Stimulated activated memory B cell treated with anti-CD40 and anti-IgM and Interleukin-4, amounts not matched to agents 10 μg/mL and 1 μg/mL and 100 μg/mL, for 72 hours (primary cell): ENCODE measurements around the gene DRAM2.
A peak's percentile ranks its signal among the peaks of the same experiment; 100 is the strongest.
"Not testable (repeated sequence)": the region's sequence is repeated elsewhere in the genome, so short reads cannot be mapped to it uniquely, and the experiment has no call there.

Experiments
- ATAC-seq: fragments of 150-1000 bp; cut with Tn5 transposase; 2 replicates; pipeline ENCODE4 v1.10.0; 2021
- H3K27ac Mint-ChIP-seq: one replicate; pipeline ENCODE4 v1.8.0; 2022; ENCODE audit warnings: mild to moderate bottlenecking, mixed read lengths
- H3K27me3 Mint-ChIP-seq: one replicate; pipeline ENCODE4 v1.8.0; 2022; ENCODE audit warnings: mixed read lengths
- H3K36me3 Mint-ChIP-seq: one replicate; pipeline ENCODE4 v1.8.0; 2022; ENCODE audit warnings: mixed read lengths
- H3K4me1 Mint-ChIP-seq: one replicate; pipeline ENCODE4 v1.8.0; 2022; ENCODE audit warnings: mixed read lengths
- H3K4me3 Mint-ChIP-seq: one replicate; pipeline ENCODE4 v1.8.0; 2022; ENCODE audit warnings: mild to moderate bottlenecking, moderate library complexity, mixed read lengths
- H3K9me3 Mint-ChIP-seq: one replicate; pipeline ENCODE4 v1.8.0; 2022; ENCODE audit warnings: mixed read lengths

The DRAM2 gene

GRCh38 chr1:111127923-111128643, 11.8 kb downstream of the DRAM2 start:
- Mint-ChIP-seq H3K36me3 (peaks cover 64% of the 10 kb centered on the region), H3K27me3 (no peaks in the 10 kb centered on the region), H3K4me3 (peak overlapping the region; percentile 67), H3K4me1 (peaks cover 73% of the 10 kb centered on the region), H3K27ac (peak overlapping the region; percentile 96), H3K9me3 (peaks cover 7% of the 10 kb centered on the region)
- ATAC-seq = peak; percentile 98

- peaks cover 65% of the 10 kb centered on the region for H3K36me3 Mint-ChIP-seq
- ATAC-seq = no peak
- no peak overlapping the region for H3K4me3 Mint-ChIP-seq
- peaks cover 69% of the 10 kb centered on the region for H3K4me1 Mint-ChIP-seq
- no peaks in the 10 kb centered on the region for H3K27me3 Mint-ChIP-seq
- H3K27ac Mint-ChIP-seq = peak overlapping the region; percentile 96
- H3K9me3 Mint-ChIP-seq = peaks cover 7% of the 10 kb centered on the region
These were observed 13.5 kb downstream of the DRAM2 start for GRCh38 chr1:111126354-111126753.

GRCh38 chr1:111116496-111116895, 23.4 kb downstream of the DRAM2 start:
- no peaks in the 10 kb centered on the region for H3K9me3 Mint-ChIP-seq
- peaks cover 49% of the 10 kb centered on the region for H3K36me3 Mint-ChIP-seq

GRCh38 chr1:111110197-111110899, 29.5 kb downstream of the DRAM2 start:
- peaks cover 8% of the 10 kb centered on the region for H3K9me3 Mint-ChIP-seq
- H3K27me3 Mint-ChIP-seq = no peaks in the 10 kb centered on the region

More at GRCh38 chr1:111116496-111116895, 23.4 kb downstream of the DRAM2 start:
- H3K27ac Mint-ChIP-seq = no peak overlapping the region
- no peak overlapping the region for H3K4me3 Mint-ChIP-seq
- H3K4me1 Mint-ChIP-seq = peaks cover 12% of the 10 kb centered on the region
- no peak for ATAC-seq
- no peaks in the 10 kb centered on the region for H3K27me3 Mint-ChIP-seq

GRCh38 chr1:111104981-111105380, 34.9 kb downstream of the DRAM2 start:
- Mint-ChIP-seq H3K4me3 (no peak overlapping the region), H3K9me3 (peaks cover 25% of the 10 kb centered on the region), H3K27ac (no peak overlapping the region), H3K36me3 (peaks cover 69% of the 10 kb centered on the region), H3K4me1 (no peaks in the 10 kb centered on the region), H3K27me3 (no peaks in the 10 kb centered on the region)
- ATAC-seq = no peak

More at GRCh38 chr1:111110197-111110899, 29.5 kb downstream of the DRAM2 start:
- Mint-ChIP-seq H3K4me3 (no peak overlapping the region), H3K36me3 (peaks cover 56% of the 10 kb centered on the region), H3K27ac (no peak overlapping the region), H3K4me1 (peaks cover 11% of the 10 kb centered on the region)
- no peak for ATAC-seq

- ATAC-seq = no peak
- no peaks in the 10 kb centered on the region for H3K27me3 Mint-ChIP-seq
- peaks cover 71% of the 10 kb centered on the region for H3K36me3 Mint-ChIP-seq
- no peaks in the 10 kb centered on the region for H3K4me1 Mint-ChIP-seq
- peaks cover 33% of the 10 kb centered on the region for H3K9me3 Mint-ChIP-seq
- no peak overlapping the region for H3K4me3 Mint-ChIP-seq
- H3K27ac Mint-ChIP-seq = no peak overlapping the region
These were observed 37.8 kb downstream of the DRAM2 start for GRCh38 chr1:111101854-111102642.

GRCh38 chr1:111099289-111099688, 40.6 kb downstream of the DRAM2 start:
- H3K4me3 Mint-ChIP-seq = no peak overlapping the region
- no peak overlapping the region for H3K27ac Mint-ChIP-seq
- H3K4me1 Mint-ChIP-seq = no peaks in the 10 kb centered on the region
- no peaks in the 10 kb centered on the region for H3K27me3 Mint-ChIP-seq
- H3K9me3 Mint-ChIP-seq = peaks cover 38% of the 10 kb centered on the region
- no peak for ATAC-seq
- H3K36me3 Mint-ChIP-seq = peaks cover 66% of the 10 kb centered on the region

GRCh38 chr1:111097356-111098099, 42.4 kb downstream of the DRAM2 start:
- H3K27ac Mint-ChIP-seq = no peak overlapping the region
- H3K9me3 Mint-ChIP-seq = peaks cover 41% of the 10 kb centered on the region
- no peaks in the 10 kb centered on the region for H3K27me3 Mint-ChIP-seq
- no peak for ATAC-seq
- H3K4me1 Mint-ChIP-seq = no peaks in the 10 kb centered on the region
- H3K36me3 Mint-ChIP-seq = peaks cover 64% of the 10 kb centered on the region
- H3K4me3 Mint-ChIP-seq = no peak overlapping the region

GRCh38 chr1:111095421-111095820, 44.5 kb downstream of the DRAM2 start:
- Mint-ChIP-seq H3K36me3 (peaks cover 51% of the 10 kb centered on the region), H3K9me3 (peaks cover 32% of the 10 kb centered on the region)
- not testable (repeated sequence) for H3K27me3 Mint-ChIP-seq, H3K27ac Mint-ChIP-seq, H3K4me1 Mint-ChIP-seq, H3K4me3 Mint-ChIP-seq, ATAC-seq

GRCh38 chr1:111089638-111090037, 50.3 kb downstream of the DRAM2 start:
- peaks cover 13% of the 10 kb centered on the region for H3K4me1 Mint-ChIP-seq
- H3K27ac Mint-ChIP-seq = no peak overlapping the region
- H3K4me3 Mint-ChIP-seq = no peak overlapping the region
- ATAC-seq = no peak
- H3K27me3 Mint-ChIP-seq = no peaks in the 10 kb centered on the region
- peaks cover 26% of the 10 kb centered on the region for H3K36me3 Mint-ChIP-seq
- peaks cover 16% of the 10 kb centered on the region for H3K9me3 Mint-ChIP-seq

- peaks cover 19% of the 10 kb centered on the region for H3K36me3 Mint-ChIP-seq
- no peak for ATAC-seq
- peaks cover 15% of the 10 kb centered on the region for H3K9me3 Mint-ChIP-seq
- no peak overlapping the region for H3K27ac Mint-ChIP-seq
- H3K4me1 Mint-ChIP-seq = peaks cover 33% of the 10 kb centered on the region
- H3K27me3 Mint-ChIP-seq = no peaks in the 10 kb centered on the region
- H3K4me3 Mint-ChIP-seq = no peak overlapping the region
These were observed 54.2 kb downstream of the DRAM2 start for GRCh38 chr1:111085676-111086075.

- Mint-ChIP-seq H3K9me3 (peaks cover 15% of the 10 kb centered on the region), H3K36me3 (peaks cover 19% of the 10 kb centered on the region), H3K27ac (no peak overlapping the region), H3K4me3 (no peak overlapping the region), H3K4me1 (peaks cover 32% of the 10 kb centered on the region), H3K27me3 (no peaks in the 10 kb centered on the region)
- ATAC-seq = no peak
These were observed 54.9 kb downstream of the DRAM2 start for GRCh38 chr1:111084999-111085398.

- Mint-ChIP-seq H3K4me3 (no peak overlapping the region), H3K9me3 (peaks cover 16% of the 10 kb centered on the region), H3K27me3 (no peaks in the 10 kb centered on the region), H3K36me3 (peaks cover 19% of the 10 kb centered on the region), H3K27ac (peak overlapping the region; percentile 59), H3K4me1 (peaks cover 26% of the 10 kb centered on the region)
- peak; percentile 63 for ATAC-seq
These were observed 57.3 kb downstream of the DRAM2 start for GRCh38 chr1:111082421-111083203.

- peaks cover 16% of the 10 kb centered on the region for H3K36me3 Mint-ChIP-seq
- not testable (repeated sequence) for ATAC-seq, H3K27ac Mint-ChIP-seq, H3K4me3 Mint-ChIP-seq, H3K27me3 Mint-ChIP-seq
- H3K9me3 Mint-ChIP-seq = peaks cover 15% of the 10 kb centered on the region
- peaks cover 20% of the 10 kb centered on the region for H3K4me1 Mint-ChIP-seq
These were observed 60.6 kb downstream of the DRAM2 start for GRCh38 chr1:111079329-111079728.
